HL-60/S4 treated with phorbol 12-myristate 13-acetate at 8.2 ng/mL for 4 days and 3 days (cell line): Measurements from ENCODE around the gene NTRK2.

ENCODE experiments used
- in situ Hi-C: fragments of 300-500 bp; cut with MboI; formaldehyde crosslinking; loops from 2 replicates; pipeline ENCODE4 v1.15.0; 2022; ENCODE audit warnings: low sequenced_read_pairs

NTRK2 gene

GRCh38 chr9:84669288-84670137 lies at the start of gene NTRK2:
NTRK2 (plus strand) TSS chr9:84669729; CDS start chr9:84670749, 1,020 bp downstream.
- in situ Hi-C loops = no loop called here

GRCh38 chr9:84620338-84620737 lies 49.2 kb upstream of the NTRK2 start:
- in situ Hi-C loops = no loop called here

- in situ Hi-C loops = no loop called here
These were observed 47.7 kb upstream of the NTRK2 start for GRCh38 chr9:84621811-84622210.

- in situ Hi-C loops = no loop called here
These were observed 46.5 kb upstream of the NTRK2 start for GRCh38 chr9:84622981-84623380.

GRCh38 chr9:84636436-84636835 lies 33.1 kb upstream of the NTRK2 start:
- in situ Hi-C loops = no loop called here

- in situ Hi-C loops = no loop called here
These were observed 26.9 kb upstream of the NTRK2 start for GRCh38 chr9:84642553-84643141.

- in situ Hi-C loops = no loop called here
These were observed 21.8 kb upstream of the NTRK2 start for GRCh38 chr9:84647699-84648098.

- in situ Hi-C loops = no loop called here
These were observed 16.9 kb upstream of the NTRK2 start for GRCh38 chr9:84652496-84653120.

GRCh38 chr9:84655447-84655846 lies 14.1 kb upstream of the NTRK2 start:
- in situ Hi-C loops = no loop called here

- in situ Hi-C loops = no loop called here
These were observed 10.2 kb upstream of the NTRK2 start for GRCh38 chr9:84659313-84659712.

- in situ Hi-C loops = no loop called here
These were observed 9.8 kb upstream of the NTRK2 start for GRCh38 chr9:84659773-84660172.

GRCh38 chr9:84667571-84668195 lies 1.8 kb upstream of the NTRK2 start:
- in situ Hi-C loops = no loop called here

- in situ Hi-C loops = no loop called here
These were observed 1.1 kb upstream of the NTRK2 start for GRCh38 chr9:84668196-84669012.

- in situ Hi-C loops = no loop called here
These were observed 579 bp upstream of the NTRK2 start for GRCh38 chr9:84669013-84669287.

- in situ Hi-C loops = no loop called here
These were observed 861 bp downstream of the NTRK2 start for GRCh38 chr9:84670138-84671041.

- in situ Hi-C loops = no loop called here
These were observed 2.3 kb downstream of the NTRK2 start for GRCh38 chr9:84671586-84672521.

GRCh38 chr9:84673806-84674205 lies 4.3 kb downstream of the NTRK2 start:
- in situ Hi-C loops = no loop called here

GRCh38 chr9:84677080-84677479 lies 7.6 kb downstream of the NTRK2 start:
- in situ Hi-C loops = no loop called here

- in situ Hi-C loops = no loop called here
These were observed 10.0 kb downstream of the NTRK2 start for GRCh38 chr9:84679571-84679970.
